Suprapubic skin (tissue), 3 donors: ENCODE data around the gene LIN28B.

Experiments used
- CTCF ChIP-seq, 2 donors: fragments of 200-600 bp in 1 of 2; fragments of 450-650 bp in 1 of 2; sonication (generic) in 1 of 2; IDR thresholded peaks; one replicate each; pipeline ENCODE4 v1.5.1; 2016 to 2019; ENCODE audit warnings: antibody characterized with exemption in 2 of 2, mild to moderate bottlenecking in 1 of 2, moderate library complexity in 1 of 2
- POLR2A ChIP-seq, 2 donors: fragments of 450-650 bp; IDR thresholded peaks; one replicate each; pipeline ENCODE4 v1.6.1; 2017; ENCODE audit warnings: antibody characterized with exemption in 2 of 2, mild to moderate bottlenecking in 2 of 2, moderate library complexity in 2 of 2

- TF ChIP-seq POLR2A (IDR thresholded peaks at IDR 0.05) = no peak
- TF ChIP-seq CTCF (IDR thresholded peaks at IDR 0.05) = no peak
Measured at GRCh38 chr6:105116150-105116549, 159.2 kb downstream of the LIN28B start.
